C4-2B (cell line): Measurements from ENCODE around the gene EXOSC6.
"Not testable (repeated sequence)": the region's sequence is repeated elsewhere in the genome, so short reads cannot be mapped to it uniquely, and the experiment has no call there.

ENCODE experiments used
- CTCF ChIP-seq: fragments of 450-650 bp; conservative IDR thresholded peaks from 2 replicates; pipeline ENCODE4 v1.5.1; 2017; ENCODE audit warnings: mild to moderate bottlenecking
- ZFX ChIP-seq: fragments of 450-650 bp; IDR thresholded peaks from 2 replicates; pipeline ENCODE4 v1.6.1; 2017

DNA sequence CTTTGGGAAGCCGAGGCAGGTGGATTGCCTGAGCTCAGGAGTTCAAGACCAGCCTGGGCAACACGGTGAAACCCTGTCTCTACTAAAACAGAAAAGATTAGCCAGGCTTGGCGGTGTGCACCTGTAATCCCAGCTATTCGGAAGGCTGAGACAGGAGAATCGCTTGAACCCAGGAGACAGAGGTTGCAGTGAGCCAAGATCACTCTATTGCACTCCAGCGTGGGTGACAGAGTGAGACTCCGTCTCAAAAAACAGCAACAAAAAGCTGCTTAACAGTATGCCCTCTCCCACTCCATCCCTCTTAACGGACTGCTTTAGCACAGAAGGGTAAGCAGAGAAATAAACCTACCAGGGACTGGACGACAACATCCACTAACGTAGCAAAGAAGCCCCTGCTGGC lies 16.2 kb upstream of the EXOSC6 start:
- not testable (repeated sequence) for TF ChIP-seq CTCF, ZFX
